ENCODE results near the gene ORM1.

ORM1 gene

DNA sequence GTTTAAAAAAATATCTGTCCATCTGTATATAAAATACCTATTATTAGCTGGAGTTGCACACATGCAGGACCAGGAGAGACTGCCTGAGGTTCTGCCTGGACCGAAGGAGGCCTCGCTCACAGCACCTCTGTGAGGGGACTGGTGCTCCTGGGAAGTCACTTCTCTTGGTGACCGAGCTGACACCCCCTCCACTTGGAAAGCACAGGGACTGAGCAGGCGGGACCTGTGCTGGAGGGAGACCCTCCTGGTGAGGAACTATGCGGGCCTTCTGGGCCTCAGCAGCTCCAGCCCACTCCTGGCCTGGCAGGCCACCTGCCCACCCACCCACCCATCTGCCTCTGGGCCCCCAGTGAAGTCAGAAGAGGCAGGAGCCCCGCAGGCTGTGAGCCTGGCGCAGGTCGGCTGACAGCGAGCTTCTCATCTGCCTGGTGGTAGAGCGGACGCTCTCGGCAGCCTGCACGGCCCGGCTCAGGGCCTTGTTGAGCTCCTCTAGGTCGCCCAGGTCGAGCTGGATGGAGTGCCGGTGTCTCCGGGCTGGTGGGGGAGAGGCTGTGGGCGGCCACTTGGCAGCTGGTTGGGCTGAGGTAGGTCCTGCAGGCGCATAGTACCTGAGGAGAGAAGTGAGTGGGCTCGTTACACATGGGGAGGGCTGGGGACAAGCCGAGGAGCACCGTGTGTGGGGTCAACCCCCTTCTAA, 13.9 kb downstream of the ORM1 start:
- Histone ChIP-seq H3K4me3 (replicated peaks; ENCODE audit: insufficient read depth, low read length) (no peak overlapping the region), H3K27me3 (ENCODE audit: insufficient read depth, poor library complexity, severe bottlenecking) (no peaks in the 10 kb centered on the region), H3K27ac (replicated peaks) (no peak overlapping the region)
- TF ChIP-seq, protein P1, sequence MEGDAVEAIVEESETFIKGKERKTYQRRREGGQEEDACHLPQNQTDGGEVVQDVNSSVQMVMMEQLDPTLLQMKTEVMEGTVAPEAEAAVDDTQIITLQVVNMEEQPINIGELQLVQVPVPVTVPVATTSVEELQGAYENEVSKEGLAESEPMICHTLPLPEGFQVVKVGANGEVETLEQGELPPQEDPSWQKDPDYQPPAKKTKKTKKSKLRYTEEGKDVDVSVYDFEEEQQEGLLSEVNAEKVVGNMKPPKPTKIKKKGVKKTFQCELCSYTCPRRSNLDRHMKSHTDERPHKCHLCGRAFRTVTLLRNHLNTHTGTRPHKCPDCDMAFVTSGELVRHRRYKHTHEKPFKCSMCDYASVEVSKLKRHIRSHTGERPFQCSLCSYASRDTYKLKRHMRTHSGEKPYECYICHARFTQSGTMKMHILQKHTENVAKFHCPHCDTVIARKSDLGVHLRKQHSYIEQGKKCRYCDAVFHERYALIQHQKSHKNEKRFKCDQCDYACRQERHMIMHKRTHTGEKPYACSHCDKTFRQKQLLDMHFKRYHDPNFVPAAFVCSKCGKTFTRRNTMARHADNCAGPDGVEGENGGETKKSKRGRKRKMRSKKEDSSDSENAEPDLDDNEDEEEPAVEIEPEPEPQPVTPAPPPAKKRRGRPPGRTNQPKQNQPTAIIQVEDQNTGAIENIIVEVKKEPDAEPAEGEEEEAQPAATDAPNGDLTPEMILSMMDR (IDR thresholded peaks at IDR 0.05; ENCODE audit: insufficient read depth, low read length), result no peak
- TF ChIP-seq, protein P2, sequence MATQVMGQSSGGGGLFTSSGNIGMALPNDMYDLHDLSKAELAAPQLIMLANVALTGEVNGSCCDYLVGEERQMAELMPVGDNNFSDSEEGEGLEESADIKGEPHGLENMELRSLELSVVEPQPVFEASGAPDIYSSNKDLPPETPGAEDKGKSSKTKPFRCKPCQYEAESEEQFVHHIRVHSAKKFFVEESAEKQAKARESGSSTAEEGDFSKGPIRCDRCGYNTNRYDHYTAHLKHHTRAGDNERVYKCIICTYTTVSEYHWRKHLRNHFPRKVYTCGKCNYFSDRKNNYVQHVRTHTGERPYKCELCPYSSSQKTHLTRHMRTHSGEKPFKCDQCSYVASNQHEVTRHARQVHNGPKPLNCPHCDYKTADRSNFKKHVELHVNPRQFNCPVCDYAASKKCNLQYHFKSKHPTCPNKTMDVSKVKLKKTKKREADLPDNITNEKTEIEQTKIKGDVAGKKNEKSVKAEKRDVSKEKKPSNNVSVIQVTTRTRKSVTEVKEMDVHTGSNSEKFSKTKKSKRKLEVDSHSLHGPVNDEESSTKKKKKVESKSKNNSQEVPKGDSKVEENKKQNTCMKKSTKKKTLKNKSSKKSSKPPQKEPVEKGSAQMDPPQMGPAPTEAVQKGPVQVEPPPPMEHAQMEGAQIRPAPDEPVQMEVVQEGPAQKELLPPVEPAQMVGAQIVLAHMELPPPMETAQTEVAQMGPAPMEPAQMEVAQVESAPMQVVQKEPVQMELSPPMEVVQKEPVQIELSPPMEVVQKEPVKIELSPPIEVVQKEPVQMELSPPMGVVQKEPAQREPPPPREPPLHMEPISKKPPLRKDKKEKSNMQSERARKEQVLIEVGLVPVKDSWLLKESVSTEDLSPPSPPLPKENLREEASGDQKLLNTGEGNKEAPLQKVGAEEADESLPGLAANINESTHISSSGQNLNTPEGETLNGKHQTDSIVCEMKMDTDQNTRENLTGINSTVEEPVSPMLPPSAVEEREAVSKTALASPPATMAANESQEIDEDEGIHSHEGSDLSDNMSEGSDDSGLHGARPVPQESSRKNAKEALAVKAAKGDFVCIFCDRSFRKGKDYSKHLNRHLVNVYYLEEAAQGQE (IDR thresholded peaks at IDR 0.05; ENCODE audit: insufficient replicate concordance, low read depth), result no peak
- no peak for TF ChIP-seq SPI1 (IDR thresholded peaks at IDR 0.05; ENCODE audit: borderline replicate concordance, low read depth)
- no peak for TF ChIP-seq POLR2AphosphoS5 (IDR thresholded peaks at IDR 0.05; ENCODE audit: low read depth)
- TF ChIP-seq GABPA (IDR thresholded peaks at IDR 0.05; ENCODE audit: low read depth), result no peak
- no peak for DNase-seq (ENCODE audit: low read depth in 1 of 2, low spot score in 1 of 2)

DNA sequence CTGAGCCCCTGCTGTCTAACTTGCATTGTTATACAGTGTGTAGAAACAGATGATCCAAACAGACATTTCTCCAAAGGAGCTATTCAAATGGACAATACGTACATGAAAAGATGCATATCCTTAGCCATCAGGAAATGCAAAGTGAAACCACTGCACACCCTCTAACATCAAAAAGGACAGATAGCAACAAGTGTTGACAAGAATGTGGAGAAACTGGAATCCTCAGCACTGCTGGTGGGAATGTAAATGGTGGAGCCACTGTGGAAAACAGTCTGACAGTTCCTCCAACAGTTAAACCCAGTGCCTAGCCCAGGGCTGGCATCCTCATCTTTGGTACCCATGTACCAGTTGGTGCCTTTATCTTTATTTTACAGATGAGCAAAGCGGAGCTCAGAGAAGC, 15.3 kb downstream of the ORM1 start:
- DNase-seq (ENCODE audit: low read depth in 1 of 2, low spot score in 1 of 2), result no peak
- H3K27me3 ChIP-seq (ENCODE audit: insufficient read depth, poor library complexity, severe bottlenecking), result no peaks in the 10 kb centered on the region
- H3K4me3 ChIP-seq (replicated peaks; ENCODE audit: insufficient read depth, low read length), result no peak overlapping the region
- TF ChIP-seq, protein P2 (IDR thresholded peaks at IDR 0.05; ENCODE audit: insufficient replicate concordance, low read depth), result no peak
- TF ChIP-seq SPI1 (IDR thresholded peaks at IDR 0.05; ENCODE audit: borderline replicate concordance, low read depth) (no peak), POLR2AphosphoS5 (IDR thresholded peaks at IDR 0.05; ENCODE audit: low read depth) (no peak), GABPA (IDR thresholded peaks at IDR 0.05; ENCODE audit: low read depth) (no peak)
- TF ChIP-seq, protein P1 (IDR thresholded peaks at IDR 0.05; ENCODE audit: insufficient read depth, low read length), result no peak
- no peak overlapping the region for H3K27ac ChIP-seq (replicated peaks)

DNA sequence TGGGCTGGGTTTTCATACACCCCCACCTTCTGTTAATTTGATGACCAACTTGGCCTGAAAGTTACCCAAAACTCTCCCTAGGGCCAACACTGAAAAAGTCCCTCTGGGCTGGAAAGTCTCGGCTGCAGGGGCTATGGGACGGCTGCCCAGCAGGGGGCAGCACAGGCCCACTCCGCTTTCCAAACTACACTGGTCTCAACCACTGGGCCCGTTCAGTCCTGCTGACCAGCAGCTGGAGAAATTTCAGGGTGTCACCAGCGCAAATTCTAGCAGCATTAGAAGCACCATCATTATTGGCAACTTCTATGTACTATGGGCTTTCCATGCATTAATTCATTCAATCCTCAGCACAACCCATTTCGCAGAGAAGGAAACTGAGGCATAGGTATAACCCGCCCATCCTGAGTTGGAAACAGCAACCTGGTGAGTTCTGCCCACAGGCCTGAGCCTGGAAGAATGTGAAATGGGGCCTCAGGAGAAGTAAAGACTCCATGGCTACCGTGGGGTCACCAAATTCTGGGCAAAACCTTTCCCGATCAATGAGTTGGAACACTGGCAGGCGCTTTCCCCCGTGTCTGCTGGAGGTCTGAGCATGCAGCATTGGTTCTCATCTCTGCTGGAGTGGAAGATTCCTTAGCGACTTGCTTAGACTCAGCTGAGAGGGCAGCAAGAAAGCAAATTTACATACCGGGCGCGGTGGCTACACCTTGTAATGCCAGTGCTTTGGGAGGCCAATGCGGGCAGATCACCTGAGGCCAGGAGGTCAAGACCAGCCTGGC, 16.4 kb downstream of the ORM1 start:
- TF ChIP-seq, protein P1 (IDR thresholded peaks at IDR 0.05; ENCODE audit: insufficient read depth, low read length), result peak; percentile 85
- no peak for TF ChIP-seq SPI1 (IDR thresholded peaks at IDR 0.05; ENCODE audit: borderline replicate concordance, low read depth)
- no peak for TF ChIP-seq GABPA (IDR thresholded peaks at IDR 0.05; ENCODE audit: low read depth)
- TF ChIP-seq POLR2AphosphoS5 (IDR thresholded peaks at IDR 0.05; ENCODE audit: low read depth), result peak; percentile 24; the same call in 1 of the 2 replicates
- no peaks in the 10 kb centered on the region for H3K27me3 ChIP-seq (ENCODE audit: insufficient read depth, poor library complexity, severe bottlenecking)
- DNase-seq (ENCODE audit: low read depth in 1 of 2, low spot score in 1 of 2), result peak; percentile 35 to 59

More for the DNA sequence above, 16.4 kb downstream of the ORM1 start:
- H3K4me3 ChIP-seq (replicated peaks; ENCODE audit: insufficient read depth, low read length), result no peak overlapping the region
- H3K27ac ChIP-seq (replicated peaks), result peak overlapping the region; percentile 63

Data from HL-60 (cell line).